HG03064 (cell line): ENCODE data around the gene EPB41.
"Not testable (repeated sequence)": the region's sequence is repeated elsewhere in the genome, so short reads cannot be mapped to it uniquely, and the experiment has no call there.

Source experiments
- ATAC-seq: cut with Tn5 transposase; IDR thresholded peaks from one replicate; pipeline ENCODE4 v1.9.1; 2021; ENCODE audit warnings: low read depth; ENCODE audit not compliant: unreplicated experiment

Gene EPB41

DNA sequence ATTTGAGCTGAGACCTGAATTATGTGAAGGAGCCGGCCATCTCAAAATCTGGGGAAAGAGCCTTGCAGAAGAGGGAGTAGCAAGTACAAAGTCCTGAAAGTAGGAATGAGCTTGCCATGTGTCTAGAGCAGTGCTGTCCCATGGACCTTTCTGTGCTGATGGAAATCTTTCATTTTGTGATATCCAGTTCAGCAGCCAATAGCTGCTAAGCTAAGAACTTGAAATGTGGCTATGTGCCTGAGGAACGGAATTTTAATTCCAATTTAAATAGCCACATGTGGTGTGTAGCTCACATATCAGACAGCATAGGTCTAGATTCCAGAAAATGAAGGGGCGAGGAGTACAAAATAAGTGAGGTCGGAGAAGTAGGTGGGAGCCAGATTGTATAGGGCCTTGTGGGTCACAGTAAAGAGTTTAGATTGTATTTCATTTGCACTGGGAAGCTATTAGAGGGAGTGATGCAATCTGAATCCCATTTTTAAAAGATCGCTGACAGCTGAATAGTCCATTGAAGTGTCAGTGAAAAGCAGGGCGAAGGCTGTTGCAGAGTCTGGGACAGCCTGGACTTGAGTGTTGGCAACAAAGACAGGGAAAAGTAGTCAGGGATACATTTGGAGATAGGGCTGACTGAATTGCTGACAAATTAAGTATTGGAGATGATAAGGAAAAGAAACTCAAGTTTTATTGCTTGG lies 129.1 kb downstream of the EPB41 start:
- ATAC-seq: no peak

- no peak for ATAC-seq
Observed at GRCh38 chr1:29044010-29044409, 129.6 kb downstream of the EPB41 start.

- ATAC-seq: not testable (repeated sequence)
Observed at GRCh38 chr1:29045663-29046062, 131.3 kb downstream of the EPB41 start.

DNA sequence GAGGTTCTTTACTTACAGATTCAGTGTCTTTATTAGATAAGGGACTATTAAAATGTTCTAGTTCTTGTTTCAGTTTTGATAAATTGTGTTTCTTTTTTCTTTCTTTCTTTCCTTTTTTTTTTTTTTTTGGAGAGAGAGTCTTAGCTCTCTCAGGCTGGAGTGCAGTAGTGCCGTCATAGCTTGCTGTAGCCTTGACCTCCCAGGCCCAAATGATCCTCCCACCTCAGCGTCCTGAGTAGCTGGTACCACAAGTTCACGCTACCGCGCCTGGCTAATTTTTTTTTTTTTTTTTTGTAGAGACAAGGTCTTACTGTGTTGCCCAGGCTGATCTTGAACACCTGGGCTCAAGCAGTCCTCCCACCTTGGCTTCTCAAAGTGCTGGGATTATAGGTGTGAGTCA lies 132.8 kb downstream of the EPB41 start:
- no peak for ATAC-seq

- no peak for ATAC-seq
Observed at GRCh38 chr1:29050166-29050565, 135.8 kb downstream of the EPB41 start.

GRCh38 chr1:29052100-29052499 lies 137.7 kb downstream of the EPB41 start:
- no peak for ATAC-seq

DNA sequence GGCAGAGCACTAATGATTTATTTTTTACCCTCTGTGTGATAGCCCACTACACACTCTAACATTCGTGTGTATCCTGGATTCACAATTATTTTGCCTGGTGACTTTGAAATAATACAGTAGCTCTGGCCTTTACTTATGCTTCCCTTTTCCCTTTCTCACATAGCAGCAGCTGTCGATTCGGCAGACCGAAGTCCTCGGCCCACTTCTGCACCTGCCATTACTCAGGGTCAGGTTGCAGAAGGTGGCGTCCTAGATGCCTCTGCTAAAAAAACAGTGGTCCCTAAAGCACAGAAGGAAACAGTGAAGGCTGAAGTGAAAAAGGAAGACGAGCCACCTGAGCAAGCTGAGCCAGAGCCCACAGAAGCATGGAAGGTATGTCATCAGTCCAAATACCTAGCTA lies 138.6 kb downstream of the EPB41 start:
- ATAC-seq: no peak

GRCh38 chr1:29055160-29055559 lies 140.8 kb downstream of the EPB41 start:
- no peak for ATAC-seq

- ATAC-seq: no peak
Observed at GRCh38 chr1:29056256-29056655, 141.9 kb downstream of the EPB41 start.

GRCh38 chr1:29057700-29058099 lies 143.3 kb downstream of the EPB41 start:
- ATAC-seq: no peak

- no peak for ATAC-seq
Observed at GRCh38 chr1:29062157-29062942, 148.0 kb downstream of the EPB41 start.

DNA sequence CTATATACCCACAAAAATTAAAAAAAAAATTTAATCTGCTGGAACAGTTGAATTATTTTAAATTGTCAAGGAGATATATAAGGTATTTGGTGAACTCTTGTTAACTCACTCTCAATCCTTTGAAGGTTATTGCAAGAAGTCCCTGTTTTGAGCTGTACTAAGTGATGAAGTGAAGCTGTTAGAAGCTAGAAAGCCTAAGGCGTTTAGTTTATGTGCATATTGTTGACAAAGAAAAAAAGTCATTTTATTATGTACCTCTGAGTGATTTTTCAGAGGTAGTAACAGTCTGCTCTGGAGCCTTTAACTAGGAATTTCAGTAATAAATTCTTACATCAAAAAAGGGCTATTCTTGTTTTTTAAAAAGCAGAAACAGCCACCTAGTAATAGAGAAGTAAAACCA lies 149.7 kb downstream of the EPB41 start:
- no peak for ATAC-seq

DNA sequence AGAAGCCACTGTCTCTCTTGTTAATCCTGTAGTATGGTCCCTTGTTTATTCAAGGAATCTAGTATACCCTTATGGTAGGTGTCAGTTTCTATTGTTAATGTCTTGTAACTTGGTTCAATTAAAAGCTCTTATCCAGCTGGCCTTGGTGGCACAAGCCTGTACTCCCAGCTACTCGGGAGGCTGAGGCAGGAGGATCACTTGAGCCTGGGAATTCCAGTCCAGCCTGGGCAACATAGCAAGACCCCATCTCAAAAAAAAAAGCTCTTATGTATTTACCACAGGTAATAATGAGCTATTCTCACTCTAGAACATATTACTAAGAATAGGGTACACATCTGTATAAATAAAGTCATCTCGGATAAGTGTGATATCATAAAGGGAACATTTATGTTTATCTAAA lies 162.8 kb downstream of the EPB41 start:
- ATAC-seq: no peak

DNA sequence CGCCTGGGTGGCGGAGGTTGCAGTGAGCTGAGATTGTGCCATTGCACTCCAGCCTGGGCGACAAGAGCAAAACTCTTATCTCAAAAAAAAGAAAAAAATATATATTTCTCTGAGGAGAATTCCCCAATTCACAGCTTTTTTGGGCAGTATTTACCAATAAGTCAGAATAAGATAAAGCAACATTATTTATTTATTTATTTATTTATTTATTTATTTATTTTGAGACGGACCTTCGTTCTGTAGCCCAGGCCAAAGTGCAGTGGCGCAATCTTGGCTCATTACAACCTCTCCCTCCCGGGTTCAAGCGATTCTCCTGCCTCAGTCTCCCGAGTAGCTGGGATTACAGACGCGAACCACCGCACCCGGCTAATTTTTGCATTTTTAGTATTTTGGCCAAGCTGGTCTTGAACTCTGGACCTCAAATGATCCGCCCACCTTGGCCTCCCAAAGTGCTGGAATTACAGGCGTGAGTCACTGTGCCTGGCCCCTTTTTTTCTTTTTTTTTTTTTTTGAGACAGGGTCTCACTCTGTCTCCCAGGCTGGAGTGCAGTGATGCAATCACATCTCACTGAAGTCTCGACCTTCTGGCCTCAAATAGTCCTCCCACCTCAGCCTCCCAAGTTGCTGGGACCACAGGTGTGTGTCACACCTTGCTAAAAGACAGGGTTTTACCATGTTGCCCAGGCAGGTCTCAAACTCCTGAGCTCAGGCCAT lies 165.7 kb downstream of the EPB41 start:
- not testable (repeated sequence) for ATAC-seq

GRCh38 chr1:29081201-29081600 lies 166.8 kb downstream of the EPB41 start:
- ATAC-seq: no peak

DNA sequence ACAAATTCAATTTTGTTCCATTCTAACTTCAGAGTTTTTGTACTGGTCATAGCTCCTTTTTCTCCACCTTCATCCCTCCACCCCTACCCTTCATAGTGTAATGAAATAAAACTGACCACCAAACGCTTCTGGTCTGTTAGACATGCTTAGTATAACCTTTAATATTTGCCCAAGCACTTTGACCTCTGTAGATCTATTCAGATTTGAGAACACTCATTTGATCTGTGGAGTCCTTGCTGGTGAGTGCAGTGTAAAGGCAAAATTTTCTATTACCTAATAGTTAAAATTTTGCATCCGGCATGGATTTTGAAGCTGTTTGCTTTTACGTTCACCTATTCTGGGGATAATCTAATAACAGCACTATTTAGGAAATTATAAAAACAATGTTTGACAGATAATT lies 168.2 kb downstream of the EPB41 start:
- no peak for ATAC-seq

DNA sequence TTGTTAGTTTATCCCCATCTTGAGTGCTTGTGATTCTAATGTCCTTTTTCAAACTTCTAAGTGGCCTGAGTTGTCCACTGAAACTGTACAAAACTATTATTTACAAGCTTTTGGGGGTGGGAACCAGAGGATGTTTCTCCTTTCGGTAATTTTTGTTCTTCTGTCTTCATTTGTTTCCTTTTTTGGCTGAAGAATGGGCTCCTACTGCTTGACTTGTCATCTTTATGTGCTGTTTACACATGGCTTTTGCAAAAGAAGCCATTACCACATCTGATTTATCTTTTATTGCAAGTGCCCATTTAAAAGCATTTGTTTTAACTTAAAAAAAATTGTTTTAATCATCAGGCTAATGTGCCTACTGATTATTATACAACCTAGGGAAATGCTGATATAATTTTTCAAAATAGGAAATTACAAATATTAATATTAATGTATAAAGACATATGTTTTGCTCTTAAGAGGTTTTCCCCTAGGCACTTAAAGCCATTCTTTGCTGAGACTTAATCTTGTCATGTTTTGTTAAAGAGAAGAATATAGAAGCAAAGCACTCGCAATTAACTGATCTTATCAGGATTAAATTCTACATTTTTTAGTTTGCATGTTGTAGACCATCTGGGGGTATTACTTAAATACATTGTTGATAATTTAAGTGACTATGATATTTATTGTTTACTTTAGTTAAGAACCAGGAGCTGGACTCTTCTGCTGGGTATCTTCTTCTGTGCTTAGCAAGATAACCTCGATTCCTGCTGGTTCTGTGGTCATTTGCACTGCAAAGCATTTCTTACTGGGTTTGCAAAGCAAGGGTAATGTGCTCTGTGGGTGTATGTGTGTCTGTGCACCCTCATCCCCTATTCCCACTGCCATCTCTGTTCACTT lies 169.2 kb downstream of the EPB41 start:
- no peak for ATAC-seq

DNA sequence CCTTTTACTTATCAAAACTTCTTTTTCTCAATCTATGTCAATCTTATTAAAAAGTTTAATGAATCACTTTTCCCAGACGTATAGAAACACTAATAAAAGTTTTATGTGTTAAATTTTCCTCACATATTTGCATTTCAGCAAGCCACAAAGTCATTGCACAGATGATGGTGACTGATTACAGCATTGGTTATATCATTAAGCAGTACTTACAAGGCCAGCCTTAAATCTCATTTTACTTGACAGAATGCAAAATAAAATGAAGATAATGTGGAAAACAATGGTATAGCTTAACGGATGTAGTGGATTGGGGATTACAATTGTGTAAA lies 169.8 kb downstream of the EPB41 start:
- no peak for ATAC-seq

- no peak for ATAC-seq
Observed at GRCh38 chr1:29090937-29091618, 176.7 kb downstream of the EPB41 start.

DNA sequence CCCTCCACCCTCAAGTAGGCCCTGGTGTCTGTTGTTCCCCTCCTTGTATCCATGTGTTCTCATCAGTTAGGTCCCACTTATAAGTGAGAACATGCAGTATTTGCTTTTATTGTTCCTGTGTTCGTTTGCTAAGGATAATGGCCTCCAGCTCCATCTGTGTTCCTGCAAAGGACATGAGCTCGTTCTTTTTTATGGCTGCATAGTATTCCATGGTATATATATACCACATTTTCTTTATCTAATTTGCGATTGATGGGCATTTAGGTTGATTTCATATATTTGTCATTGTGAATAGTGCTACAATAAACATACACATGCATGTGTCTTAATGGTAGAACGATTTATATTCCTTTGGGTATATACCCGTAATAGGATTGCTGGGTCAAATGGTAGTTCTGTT lies 178.3 kb downstream of the EPB41 start:
- ATAC-seq: not testable (repeated sequence)
